Measurements from ENCODE around the gene CLCN4.

Gene CLCN4

GRCh38 chrX:10156199-10157031, at the start of gene CLCN4:
CLCN4 (plus strand) TSS chrX:10156975; CDS start chrX:10185033, 28,058 bp downstream.
- DNase-seq = no peak

GRCh38 chrX:10107483-10107882, 49.3 kb upstream of the CLCN4 start:
- no peak for DNase-seq

- peak; percentile 14 for DNase-seq
Observed at GRCh38 chrX:10108288-10108687, 48.5 kb upstream of the CLCN4 start.

- DNase-seq = no peak
Observed at GRCh38 chrX:10109695-10110094, 47.1 kb upstream of the CLCN4 start.

GRCh38 chrX:10110316-10110935, 46.3 kb upstream of the CLCN4 start:
- peak; percentile 7 for DNase-seq

- peak; percentile 67 for DNase-seq
Observed at GRCh38 chrX:10110984-10111363, 45.8 kb upstream of the CLCN4 start.

- DNase-seq = peak; percentile 61
Observed at GRCh38 chrX:10111364-10112148, 45.2 kb upstream of the CLCN4 start.

- DNase-seq = no peak
Observed at GRCh38 chrX:10112510-10112909, 44.3 kb upstream of the CLCN4 start.

- no peak for DNase-seq
Observed at GRCh38 chrX:10115082-10115481, 41.7 kb upstream of the CLCN4 start.

- no peak for DNase-seq
Observed at GRCh38 chrX:10117301-10117700, 39.5 kb upstream of the CLCN4 start.

GRCh38 chrX:10117864-10118377, 38.9 kb upstream of the CLCN4 start:
- no peak for DNase-seq

- no peak for DNase-seq
Observed at GRCh38 chrX:10118530-10118929, 38.2 kb upstream of the CLCN4 start.

GRCh38 chrX:10119399-10119990, 37.3 kb upstream of the CLCN4 start:
- peak; percentile 60 for DNase-seq

GRCh38 chrX:10120331-10120730, 36.4 kb upstream of the CLCN4 start:
- no peak for DNase-seq

GRCh38 chrX:10120828-10121227, 35.9 kb upstream of the CLCN4 start:
- no peak for DNase-seq

- DNase-seq = no peak
Observed at GRCh38 chrX:10121787-10122186, 35.0 kb upstream of the CLCN4 start.

GRCh38 chrX:10124506-10125247, 32.1 kb upstream of the CLCN4 start:
- no peak for DNase-seq

GRCh38 chrX:10125248-10125615, 31.5 kb upstream of the CLCN4 start:
- no peak for DNase-seq

GRCh38 chrX:10126044-10126443, 30.7 kb upstream of the CLCN4 start:
- DNase-seq = no peak

- no peak for DNase-seq
Observed at GRCh38 chrX:10126834-10127233, 29.9 kb upstream of the CLCN4 start.

- no peak for DNase-seq
Observed at GRCh38 chrX:10128386-10128785, 28.4 kb upstream of the CLCN4 start.

- DNase-seq = no peak
Observed at GRCh38 chrX:10129229-10129628, 27.5 kb upstream of the CLCN4 start.
